Activated CD4-positive, alpha-beta T cell treated with anti-CD3 and anti-CD28 coated beads, Interleukin-10, Interleukin-2, amounts not matched to agents 100 ng/mL and 50 ng/mL, durations not matched to agents 16 hours and 8 hours (primary cell): ENCODE results near the gene SCYL1.

ENCODE experiments used
- DNase-seq: peaks from one replicate; pipeline ENCODE4 v3.0.0-alpha.2; 2020

The SCYL1 gene

DNA sequence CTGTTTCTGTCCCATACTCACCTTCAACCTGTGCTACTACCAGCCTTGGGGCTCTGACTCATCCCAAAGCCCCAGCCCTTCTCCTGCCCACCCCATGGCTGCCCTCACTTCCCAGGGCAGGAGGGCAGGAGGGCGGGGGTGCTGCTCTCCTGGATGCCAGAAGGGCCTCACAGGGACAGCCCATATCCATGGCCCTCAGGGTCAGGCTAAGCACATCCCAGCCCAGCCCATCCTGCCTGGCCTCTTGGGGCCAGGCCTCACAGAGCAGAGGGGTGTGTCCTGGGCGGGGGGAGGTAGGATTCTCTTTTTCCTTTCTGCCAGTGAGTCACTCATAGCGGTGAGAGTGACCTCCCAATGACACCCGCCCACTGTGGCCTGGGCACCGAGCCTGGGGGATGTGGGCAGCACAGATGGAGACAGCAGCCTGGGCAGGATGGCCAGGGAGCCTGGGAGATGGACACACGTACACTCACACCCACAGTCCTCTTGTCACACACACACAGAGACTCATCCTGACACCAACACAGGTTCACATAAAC is 30.9 kb downstream of the SCYL1 start:
- no peak for DNase-seq

DNA sequence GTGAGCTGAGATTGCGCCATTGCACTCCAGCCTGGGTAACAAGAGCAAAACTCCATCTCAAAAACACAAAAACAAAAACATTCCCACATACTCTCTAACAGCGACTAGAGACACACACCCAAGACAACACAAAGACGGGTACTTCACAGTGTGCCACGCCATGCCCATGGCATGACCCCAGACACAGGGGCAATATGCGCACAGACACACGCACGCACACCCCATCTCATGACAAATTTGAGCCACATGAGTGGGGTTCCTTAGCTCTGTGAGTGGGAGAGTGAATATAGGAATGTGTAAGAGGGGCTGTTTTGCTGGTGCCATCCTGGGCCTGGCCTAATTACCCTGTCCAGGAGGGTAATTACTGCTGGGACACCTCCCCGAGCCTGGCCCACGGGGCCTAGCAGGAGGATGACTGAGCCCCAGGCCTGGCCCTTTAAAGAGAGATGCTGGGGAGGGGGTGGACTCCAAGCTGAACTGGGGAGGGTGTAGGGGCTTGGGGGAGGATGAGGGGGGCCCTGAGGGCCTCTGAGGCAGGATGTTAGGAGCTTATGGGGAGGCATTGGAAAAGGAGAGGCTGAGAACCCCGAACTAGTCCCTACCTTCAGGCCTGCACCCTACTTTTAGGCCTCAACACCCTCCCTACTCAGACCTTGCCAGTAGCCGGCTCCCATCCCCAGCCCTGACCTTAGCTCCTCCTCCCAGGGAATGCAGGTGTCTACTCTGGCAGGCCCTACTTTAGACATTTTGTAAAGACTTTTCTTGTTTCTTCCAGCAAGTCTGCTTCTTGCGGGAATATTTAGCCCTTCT is 31.8 kb downstream of the SCYL1 start:
- DNase-seq: no peak

DNA sequence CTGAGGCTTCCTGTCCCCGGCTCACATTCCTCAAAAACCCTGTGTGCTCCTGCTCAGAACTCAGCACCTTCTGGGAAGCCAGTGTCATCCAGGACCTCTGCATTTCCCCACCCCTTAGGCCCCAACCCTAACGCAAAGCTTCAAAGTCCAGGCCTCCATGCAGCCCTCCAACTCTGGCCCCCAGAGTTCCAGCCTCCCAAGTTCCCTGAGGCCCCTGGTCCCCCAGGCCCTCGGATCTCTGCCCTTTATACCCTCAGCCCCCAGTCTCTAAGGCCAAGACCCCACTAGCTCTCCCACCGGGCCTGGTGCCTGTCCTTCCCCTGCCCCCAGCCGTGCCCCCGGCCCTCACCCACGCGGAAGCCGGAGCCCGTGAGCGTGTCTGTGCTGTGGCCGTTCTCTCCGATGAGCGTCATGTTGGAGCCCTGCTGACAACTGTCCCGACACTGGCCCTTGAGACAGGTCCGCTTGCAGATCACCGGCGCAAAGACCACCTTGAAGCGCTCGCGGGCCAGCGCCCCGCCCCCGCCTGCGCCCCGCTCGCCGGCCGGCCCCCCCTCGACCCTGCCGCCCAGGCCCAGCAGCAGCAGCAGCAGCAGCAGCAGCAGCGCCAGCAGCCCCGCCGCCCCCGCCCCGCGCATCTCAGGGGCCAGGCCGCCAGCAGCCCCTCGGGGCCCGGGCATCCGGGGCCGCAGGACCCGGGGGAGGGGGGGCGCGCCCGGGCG is 32.6 kb downstream of the SCYL1 start:
- no peak for DNase-seq

DNA sequence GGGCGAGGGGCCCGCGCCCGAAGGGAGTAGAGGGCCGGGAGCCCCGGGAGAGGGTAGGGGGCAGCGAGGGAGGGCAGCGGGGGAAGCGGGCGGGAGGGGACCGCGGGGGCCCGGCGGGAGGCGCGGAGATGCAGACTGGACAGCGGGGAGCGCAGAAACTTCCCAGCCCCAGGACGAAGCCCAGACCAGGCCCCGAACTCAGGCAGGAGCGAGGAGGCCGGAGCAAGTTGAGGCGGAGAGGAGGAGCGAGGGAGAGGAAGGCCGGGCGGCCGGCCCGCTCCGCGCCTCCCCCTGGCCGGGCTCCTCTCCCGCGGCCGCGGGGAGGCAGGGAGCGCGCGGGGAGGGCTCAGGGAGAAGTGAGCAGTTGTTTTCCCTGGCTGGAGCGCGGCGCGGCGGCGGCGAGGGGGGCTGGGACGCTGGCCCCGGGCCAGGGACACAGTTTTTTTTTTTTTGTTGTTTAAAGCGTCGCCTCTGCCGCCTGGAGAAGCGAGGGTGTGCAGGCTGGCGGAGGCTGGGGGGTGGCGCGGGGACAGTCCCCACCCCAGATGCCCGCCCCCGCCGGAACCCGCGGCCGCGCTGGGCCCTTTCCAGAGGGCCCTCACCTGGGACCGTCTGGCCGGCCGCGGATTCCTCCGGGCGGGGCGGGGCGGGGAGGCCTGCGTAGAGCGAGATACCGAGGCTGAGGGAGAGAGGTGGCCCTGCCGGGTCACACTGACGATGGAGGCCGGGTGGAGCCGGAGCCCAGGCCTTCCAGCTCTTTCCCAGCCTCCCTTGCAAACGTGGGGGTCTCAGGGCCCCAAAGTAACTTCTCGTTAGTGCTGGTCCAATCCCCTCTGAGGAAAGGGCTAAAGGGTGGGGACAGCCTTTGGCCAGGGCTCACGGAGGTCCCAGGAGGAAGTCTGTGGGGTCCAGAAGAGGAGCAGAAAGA is 33.4 kb downstream of the SCYL1 start, which contains the start of gene LTBP3:
LTBP3 (minus strand) TSS at position 358 of the 928 bp plus-strand sequence. CDS start 400 bp downstream, outside the sequence.
- peak; percentile 48 for DNase-seq

DNA sequence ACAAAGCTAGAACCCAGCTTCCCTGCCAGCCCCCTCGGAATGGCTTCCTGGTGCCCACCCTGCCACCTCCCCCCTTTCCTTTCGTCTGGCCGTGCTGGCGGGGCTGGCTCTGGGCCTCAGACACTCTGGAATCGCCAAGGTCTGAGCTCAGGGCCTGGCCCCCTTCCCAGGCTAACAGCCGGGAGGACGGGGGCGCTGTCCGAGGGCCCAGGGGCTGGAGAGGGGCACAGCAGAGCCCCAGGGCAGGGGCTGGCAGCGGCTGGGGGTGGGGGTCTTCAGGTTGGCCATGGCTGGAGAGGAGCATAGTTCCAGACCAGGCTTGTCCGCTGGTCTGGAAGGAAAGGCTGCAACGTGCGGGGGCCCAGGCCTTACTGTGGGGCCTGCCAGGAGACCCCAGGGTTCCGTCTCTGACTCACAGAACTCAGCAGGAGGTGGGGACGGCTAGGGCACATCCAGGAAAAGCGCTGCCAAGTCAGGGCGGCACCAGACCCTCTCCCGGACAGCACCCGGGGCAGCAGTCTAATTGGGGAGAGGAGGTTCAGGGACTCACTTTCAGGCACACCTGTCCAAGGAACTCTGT is 34.1 kb downstream of the SCYL1 start:
- DNase-seq: no peak

DNA sequence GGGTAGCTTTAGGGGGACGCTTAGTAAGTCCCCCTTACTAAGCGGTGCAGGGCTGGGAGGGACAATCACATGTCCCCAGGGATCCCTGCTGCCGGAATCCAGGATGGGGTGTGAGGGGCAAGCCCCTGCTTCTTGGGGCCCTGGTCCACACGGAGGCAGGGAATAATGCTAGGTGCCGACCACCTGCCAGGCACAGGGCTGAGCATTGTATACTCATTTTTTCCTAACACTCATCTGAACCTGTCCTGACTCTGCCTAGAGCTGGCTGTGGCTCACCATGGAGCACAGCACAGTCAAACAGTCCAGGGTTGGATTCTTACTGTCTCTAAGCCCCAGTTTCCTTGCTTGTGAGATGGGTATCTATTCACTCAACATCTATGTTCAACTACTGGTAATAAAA is 34.7 kb downstream of the SCYL1 start:
- peak; percentile 37 for DNase-seq

DNA sequence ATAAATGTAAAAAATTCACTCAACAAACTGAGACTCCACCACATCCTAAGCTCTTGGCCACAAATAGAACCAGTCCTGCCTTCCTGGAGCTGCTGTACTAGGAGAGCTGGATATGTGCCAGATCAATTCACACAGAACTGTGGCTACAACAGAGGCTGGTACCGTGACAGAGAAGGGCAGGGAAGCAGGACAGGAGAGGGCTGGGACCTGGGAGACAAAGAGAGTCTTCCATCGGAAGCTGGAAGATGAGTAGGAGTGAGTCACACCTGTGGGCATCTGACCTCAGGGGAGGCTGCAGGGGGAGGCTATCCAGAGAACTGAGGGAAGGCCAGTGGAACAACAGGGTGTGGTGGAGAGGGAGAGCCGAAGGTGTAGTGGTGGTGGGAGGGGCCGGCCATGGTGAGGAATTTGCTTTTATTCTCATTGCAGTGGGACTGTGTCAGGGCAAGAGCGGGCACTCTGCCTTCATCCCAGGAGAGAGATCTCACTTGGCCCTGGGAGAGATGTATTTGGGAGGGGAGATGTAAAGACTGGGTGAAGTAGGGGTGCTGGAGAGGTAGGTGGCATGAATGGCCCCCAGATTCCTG is 35.2 kb downstream of the SCYL1 start:
- no peak for DNase-seq

DNA sequence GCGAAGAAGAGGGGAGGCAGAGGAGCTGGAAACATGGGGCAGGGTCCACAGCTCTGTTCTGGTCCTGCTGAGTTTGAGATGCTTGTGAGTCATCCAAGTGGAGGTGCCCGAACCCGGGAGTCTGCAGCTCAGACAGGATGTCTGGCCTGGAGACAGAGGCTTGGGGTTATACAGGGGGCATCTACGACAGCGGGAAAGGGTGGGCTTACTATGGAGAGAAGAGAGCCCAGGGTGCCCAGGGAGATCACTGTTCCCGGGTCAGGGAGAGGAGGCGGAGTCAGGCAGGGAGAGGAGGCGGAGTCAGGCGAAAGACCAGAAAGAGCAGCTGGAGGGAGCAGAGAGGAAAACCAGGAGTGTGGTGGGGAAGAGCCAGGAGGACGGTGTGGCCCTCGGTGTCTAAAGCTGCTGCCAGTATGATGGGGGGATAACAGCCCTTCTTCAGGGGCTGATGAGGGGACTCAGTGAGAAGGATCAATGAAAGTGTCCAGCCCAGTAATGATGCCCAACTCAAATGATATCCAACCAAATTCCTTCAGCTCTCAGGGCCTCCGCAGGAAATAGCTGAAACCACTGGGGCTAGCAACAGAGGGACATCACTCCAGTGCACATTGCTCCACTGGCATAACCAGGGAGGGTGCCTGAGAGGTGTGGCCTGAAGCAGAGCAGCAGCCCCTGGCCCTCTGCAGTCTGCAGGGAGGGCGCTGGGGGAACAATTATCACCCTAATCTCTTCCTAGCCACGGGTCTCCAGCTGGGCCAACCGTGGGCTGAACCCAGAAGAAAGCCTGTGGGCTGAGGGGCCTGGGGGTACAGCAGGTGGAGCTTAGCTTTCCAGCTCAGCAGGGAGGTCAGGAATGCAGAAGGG is 35.9 kb downstream of the SCYL1 start:
- no peak for DNase-seq

DNA sequence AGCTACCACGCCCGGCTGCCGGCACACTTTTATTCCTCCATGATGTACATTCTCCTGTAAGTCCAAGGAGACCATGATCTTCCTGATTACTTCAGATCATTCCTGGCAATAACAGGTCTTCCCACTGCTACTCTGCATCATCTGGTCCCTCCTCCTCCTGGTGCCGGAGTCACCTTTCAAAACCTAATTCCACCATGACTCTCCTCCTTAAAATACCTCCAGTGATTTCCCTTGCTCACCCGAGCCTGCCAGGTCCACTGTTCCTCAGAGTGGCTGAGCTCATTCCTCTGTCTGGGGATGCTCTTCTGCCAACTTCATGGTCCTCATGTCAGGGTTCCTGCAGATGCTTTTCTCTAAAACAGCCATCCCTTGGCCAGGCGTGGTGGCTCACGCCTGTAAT is 37.1 kb downstream of the SCYL1 start:
- no peak for DNase-seq

DNA sequence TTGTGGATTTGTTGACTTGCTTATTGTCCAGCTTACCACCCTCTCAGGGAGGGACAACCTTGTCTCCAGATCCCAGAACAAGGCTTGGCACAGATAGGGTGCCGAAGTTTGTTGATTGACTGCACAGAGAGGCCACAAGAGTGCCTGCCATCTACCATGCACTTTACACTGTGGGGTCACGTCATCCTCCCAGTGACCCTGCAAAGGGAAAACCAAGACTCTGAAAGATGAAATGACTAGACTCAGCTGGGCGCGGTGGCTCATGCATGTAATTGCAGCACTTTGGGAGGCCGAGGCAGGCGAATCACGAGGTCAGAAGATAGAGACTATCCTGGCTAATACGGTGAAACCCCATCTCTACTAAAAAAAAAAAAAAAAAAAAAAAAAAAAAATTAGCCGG is 37.9 kb downstream of the SCYL1 start:
- DNase-seq: no peak

DNA sequence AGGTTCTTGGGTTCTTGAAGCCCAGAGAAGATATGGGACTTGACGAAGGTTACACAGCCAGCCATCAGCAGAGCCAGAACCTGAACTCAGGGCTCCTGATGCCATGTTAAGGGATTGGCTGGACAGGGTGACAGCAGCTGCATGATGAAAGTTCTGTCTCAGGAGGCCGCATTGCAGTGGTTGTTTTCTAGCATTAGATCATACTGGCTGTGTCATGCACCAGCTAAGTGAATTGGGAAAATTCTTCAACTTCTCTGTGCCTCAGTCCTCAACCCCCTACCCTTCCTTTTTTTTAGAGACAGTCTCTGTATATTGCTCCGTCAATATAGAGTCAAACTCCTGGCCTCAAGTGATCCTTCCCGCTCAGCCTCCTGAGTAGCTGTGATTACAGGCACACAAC is 38.7 kb downstream of the SCYL1 start:
- DNase-seq: no peak

DNA sequence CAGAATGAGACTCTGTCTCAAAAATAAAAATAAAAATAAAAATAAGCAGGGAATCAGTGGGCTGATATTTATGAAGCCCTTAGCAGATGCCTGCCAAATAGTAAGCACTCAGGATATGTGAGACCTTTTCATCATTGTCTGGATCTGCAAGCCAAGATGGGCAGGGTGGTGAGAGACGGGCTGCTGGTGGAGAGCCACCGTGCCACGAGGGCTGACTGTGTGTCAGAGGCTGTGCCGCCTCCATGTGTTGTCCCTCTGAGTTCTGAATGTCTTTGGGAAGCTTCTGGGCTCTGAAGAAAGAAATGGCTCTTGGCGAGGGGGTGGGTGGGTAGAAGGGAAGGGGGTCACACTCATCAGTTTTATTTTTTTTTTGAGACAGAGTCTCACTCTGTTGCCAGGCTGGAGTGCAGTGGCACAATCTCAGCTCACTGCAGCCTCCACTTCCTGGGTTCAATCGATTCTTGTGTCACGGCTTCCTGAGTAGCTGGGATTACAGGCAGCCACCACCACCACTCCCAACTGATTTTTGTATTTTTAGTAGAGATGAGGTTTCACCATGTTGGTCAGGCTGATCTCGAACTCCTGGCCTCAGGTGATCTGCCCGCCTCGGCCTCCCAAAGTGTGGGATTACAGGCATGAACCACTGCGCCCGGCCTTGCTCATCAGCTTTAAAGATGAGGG is 40.1 kb downstream of the SCYL1 start:
- DNase-seq: peak; percentile 45

DNA sequence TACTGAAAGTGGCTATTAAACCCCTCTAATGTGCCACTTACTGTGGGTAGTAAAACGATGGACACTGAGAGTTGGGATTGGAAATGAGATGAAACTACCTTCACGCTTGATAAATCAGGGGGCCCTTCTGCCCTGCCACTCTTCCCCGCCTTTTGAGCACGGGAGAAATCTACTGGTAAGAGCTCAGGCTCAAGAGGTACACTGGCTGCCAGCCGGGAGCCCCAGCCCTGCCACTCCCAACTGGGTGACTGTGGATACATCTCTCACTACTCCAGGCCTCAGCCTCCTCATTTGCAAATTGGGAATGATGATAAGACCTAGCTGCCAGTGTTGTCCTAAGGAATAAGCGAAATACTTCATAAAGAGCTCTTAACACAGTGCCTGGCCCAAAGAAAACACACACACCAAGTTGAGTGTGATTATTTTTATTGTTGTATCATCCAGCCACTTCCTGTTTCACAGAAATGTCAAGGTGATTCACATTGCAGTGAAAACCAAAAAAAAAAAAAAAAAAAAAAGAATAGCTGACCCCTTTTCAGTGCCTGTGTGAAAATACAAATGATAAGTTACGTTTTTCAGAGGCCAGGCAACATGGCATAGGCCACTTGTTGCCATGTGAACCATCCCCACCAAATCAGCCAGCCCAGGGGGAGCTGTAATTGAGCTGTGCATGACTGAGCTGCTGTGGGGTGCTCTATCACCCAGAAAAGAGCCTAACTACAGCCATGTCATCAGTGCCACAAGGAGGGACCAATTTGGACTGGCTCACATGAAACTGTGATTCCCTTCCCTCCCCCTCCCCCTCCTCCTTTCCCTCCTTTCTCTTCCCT is 41.0 kb downstream of the SCYL1 start:
- peak; percentile 44 for DNase-seq

DNA sequence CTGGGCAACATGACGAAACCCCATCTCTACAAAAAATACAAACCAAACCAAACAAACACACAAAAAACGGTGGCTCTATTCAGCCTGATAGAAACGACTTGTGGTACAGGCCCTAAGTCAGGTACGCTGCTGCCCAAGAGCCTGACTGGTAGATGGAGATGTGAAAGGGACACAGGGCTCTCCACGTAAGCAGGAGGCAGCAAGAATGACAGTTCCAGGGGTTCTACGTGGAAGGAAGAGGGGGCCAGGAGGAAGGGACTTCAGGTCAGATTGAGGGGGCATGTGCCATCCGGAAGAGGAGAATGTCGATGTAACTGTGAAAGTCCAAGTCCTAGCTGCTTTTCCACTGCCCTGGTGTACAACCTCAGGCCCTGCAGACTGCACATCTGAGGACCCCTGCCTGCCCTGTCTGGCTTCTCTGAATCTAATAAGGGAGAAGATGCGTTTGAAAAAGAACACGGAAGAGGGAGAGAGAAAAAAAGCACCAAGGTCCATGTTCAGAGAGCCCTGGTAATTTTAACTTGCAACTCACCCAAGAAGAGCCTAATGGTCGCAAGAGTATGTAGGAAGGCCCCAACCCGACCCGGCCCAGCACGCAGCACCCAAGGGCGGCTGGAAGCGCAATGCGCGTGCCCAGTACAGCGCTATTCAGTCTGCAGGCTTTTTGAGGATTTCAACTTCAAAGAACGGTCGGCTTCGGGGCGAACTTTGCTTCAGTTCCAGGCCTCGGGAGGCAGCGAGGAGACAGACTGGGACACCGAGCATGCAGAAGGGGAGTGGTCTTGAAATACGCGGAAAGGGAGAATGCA is 44.5 kb downstream of the SCYL1 start:
- DNase-seq: no peak

DNA sequence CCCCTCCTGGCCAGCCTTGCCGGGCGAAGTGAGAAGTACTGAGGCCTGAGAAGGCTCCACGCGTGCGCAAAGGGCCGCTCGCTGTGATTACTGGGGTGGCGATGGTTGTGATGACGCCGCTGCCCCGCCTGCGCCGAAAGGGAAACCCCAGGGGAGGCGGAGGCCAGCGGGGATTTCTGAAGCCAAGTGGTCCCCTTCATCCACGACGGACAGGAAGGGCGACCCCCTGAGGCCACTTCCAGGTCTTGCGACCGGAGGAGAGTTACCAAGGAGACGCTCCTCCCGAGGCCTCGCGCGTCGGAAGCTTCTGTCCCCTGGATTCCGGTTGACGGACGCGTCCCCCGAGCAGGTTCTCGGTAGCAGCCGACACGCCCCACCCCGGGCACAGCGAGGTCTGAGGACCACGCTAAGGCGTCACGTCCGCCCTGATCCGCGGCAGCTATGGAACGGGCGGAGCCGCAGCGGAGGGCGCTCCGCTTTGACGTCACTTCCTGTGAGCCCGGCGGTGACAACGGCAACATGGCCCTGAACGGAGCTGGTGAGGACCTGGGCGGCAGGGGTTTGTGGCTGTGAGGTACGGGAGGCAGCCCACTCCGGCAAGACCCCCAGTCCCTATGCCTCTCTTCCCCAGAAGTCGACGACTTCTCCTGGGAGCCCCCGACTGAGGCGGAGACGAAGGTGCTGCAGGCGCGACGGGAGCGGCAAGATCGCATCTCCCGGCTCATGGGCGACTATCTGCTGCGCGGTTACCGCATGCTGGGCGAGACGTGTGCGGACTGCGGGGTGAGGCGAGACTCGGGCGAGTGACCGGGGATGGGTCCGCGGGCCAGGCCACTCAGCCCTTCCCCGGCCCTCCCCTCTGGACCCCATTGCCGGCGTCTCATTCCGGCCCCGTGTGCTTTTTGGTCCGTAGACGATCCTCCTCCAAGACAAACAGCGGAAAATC is 45.4 kb downstream of the SCYL1 start, which contains the start of gene ZNRD2:
ZNRD2 (plus strand) TSS at position 505 of the 946 bp plus-strand sequence; CDS start at position 520, 15 bp downstream.
- DNase-seq: peak; percentile 100

DNA sequence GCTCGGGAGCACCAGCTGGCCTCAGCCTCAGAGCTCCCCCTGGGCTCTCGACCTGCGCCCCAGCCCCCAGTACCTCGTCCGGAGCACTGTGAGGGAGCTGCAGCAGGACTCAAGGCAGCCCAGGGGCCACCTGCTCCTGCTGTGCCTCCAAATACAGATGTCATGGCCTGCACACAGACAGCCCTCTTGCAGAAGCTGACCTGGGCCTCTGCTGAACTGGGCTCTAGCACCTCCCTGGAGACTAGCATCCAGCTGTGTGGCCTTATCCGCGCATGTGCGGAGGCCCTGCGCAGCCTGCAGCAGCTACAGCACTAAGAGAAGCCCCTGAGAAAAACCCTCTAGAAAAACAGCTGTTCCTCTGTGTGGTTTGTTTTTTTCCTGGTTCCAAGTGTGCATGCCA is 46.5 kb downstream of the SCYL1 start:
- DNase-seq: no peak

DNA sequence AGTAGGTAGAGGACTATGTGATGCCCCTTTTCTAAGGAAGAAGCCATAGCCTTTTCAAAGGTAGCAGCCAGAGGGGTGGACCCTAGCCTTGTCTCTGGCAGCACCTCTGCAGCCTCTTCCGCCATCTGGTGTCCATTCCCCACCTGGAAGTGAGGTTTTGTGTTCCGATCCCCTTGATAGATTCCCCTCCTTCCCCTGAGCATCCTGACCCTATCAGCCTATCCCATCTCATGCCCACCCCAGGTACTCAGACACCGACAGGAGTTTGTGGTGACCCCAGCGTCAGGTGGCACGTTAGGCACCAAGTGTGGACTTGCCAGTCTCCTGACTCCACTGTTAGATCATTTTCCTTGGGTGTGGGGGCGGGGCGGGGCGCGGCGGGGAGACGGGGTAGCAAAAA is 47.1 kb downstream of the SCYL1 start:
- peak; percentile 41 for DNase-seq
